B cell (primary cell): ENCODE results near the gene PTPRM.

Experiments used
- CTCF ChIP-seq: fragments of 200-600 bp; IDR thresholded peaks from one replicate; pipeline ENCODE4 v1.8.0; 2022; ENCODE audit warnings: antibody characterized with exemption, mild to moderate bottlenecking
- EZH2 ChIP-seq: IDR thresholded peaks from 2 replicates; pipeline ENCODE4 v1.6.1; 2012; ENCODE audit warnings: borderline replicate concordance, low read depth, mild to moderate bottlenecking, moderate library complexity, low read length; ENCODE audit not compliant: insufficient read depth, poor library complexity, severe bottlenecking

DNA sequence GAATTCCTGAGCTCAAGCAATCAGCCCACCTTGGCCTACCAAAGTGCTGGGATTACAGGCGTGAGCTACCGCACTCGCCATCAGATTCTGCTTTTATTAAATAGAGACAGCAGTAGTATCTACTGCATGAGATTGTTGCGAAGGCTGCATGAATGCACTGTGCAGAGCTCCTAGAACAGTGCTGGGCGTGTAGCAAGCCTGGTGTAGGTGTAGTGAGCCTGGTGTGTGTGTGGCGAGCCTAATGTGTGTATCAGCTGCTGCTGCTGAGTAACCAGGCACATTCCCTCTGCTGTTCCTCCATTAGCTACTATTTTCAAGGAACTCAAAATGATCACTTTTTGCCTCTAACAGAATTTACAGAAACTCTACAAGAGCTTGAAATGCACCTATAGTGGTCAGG, 57.6 kb downstream of the PTPRM start:
- TF ChIP-seq CTCF (no peak), EZH2 (no peak)
